ENCODE results near the gene WNK1. TPM values are rescaled to one million over a fixed set of nuclear protein-coding genes. Genes with fewer than 3 reads are reported as not detected.
"Not testable (repeated sequence)": the region's sequence is repeated elsewhere in the genome, so short reads cannot be mapped to it uniquely, and the experiment has no call there.

Gene WNK1
- total and polyA plus RNA-seq, 11 donors, result 59.9 to 373 (median 290) TPM

- H3K36me3 ChIP-seq, result peaks cover 0 to 5% (median 0%) of the 10 kb centered on the region in 9 donors
- H3K27ac ChIP-seq, result peak overlapping the region in 3 of 12 donors; percentile 5 to 52 (median 37)
- TF ChIP-seq CTCF (IDR thresholded peaks at IDR 0.05), result no peak
- 71 to 96% (median 93%) methylated on average over 1 of the region's 1 CpG for WGBS, 4 donors
- DNase-seq, result no peak
- H3K4me3 ChIP-seq, result no peak overlapping the region
- H3K9me3 ChIP-seq, result no peaks in the 10 kb centered on the region
- peaks cover 0 to 82% (median 38%) of the 10 kb centered on the region in 12 donors for H3K4me1 ChIP-seq
- no peak for ATAC-seq
- H3K27me3 ChIP-seq, result no peaks in the 10 kb centered on the region
- intact Hi-C loops (cut with DNase I), result no loop called here
Measured at GRCh38 chr12:768434-768833, 16.1 kb downstream of the WNK1 start.

GRCh38 chr12:770479-770878 lies 18.1 kb downstream of the WNK1 start:
- no peak overlapping the region for H3K27ac ChIP-seq
- H3K4me3 ChIP-seq, result no peak overlapping the region
- TF ChIP-seq POLR2A (IDR thresholded peaks at IDR 0.05) (no peak), CTCF (IDR thresholded peaks at IDR 0.05) (no peak)
- DNase-seq (no peak), ATAC-seq (no peak)
- H3K4me1 ChIP-seq, result peaks cover 2 to 86% (median 46%) of the 10 kb centered on the region in 12 donors
- peaks cover 0 to 5% (median 0%) of the 10 kb centered on the region in 9 donors for H3K36me3 ChIP-seq
- WGBS, 4 donors, result 60 to 68% (median 64%) methylated on average over 2 of the region's 2 CpGs
- no peaks in the 10 kb centered on the region for H3K9me3 ChIP-seq
- intact Hi-C loops (cut with DNase I), result no loop called here
- no peaks in the 10 kb centered on the region for H3K27me3 ChIP-seq

GRCh38 chr12:772056-772697 lies 19.8 kb downstream of the WNK1 start:
- Histone ChIP-seq H3K36me3 (peaks cover 0 to 5% (median 0%) of the 10 kb centered on the region in 9 donors), H3K9me3 (no peaks in the 10 kb centered on the region), H3K4me3 (no peak overlapping the region), H3K27ac (no peak overlapping the region), H3K27me3 (no peaks in the 10 kb centered on the region), H3K4me1 (peaks cover 2 to 95% (median 49%) of the 10 kb centered on the region in 12 donors)
- 78 to 87% (median 79%) methylated on average over 5 of the region's 5 CpGs for WGBS, 4 donors
- intact Hi-C loops (cut with DNase I), result no loop called here
- TF ChIP-seq POLR2A (IDR thresholded peaks at IDR 0.05) (no peak), CTCF (IDR thresholded peaks at IDR 0.05) (no peak)
- DNase-seq (no peak), ATAC-seq (no peak)

- WGBS, 4 donors, result 28 to 39% (median 33%) methylated on average over 3 of the region's 3 CpGs
- no peaks in the 10 kb centered on the region for H3K36me3 ChIP-seq
- DNase-seq (no peak), ATAC-seq (peak in 1 of 4 donors; percentile 27)
- H3K9me3 ChIP-seq, result no peaks in the 10 kb centered on the region
- no peaks in the 10 kb centered on the region for H3K27me3 ChIP-seq
- peaks cover 2 to 96% (median 59%) of the 10 kb centered on the region in 12 donors for H3K4me1 ChIP-seq
- H3K4me3 ChIP-seq, result no peak overlapping the region
- H3K27ac ChIP-seq, result peak overlapping the region in 6 of 12 donors; percentile 8 to 56 (median 40)
- intact Hi-C loops (cut with DNase I), result no loop called here
- TF ChIP-seq CTCF (IDR thresholded peaks at IDR 0.05) (no peak), POLR2A (IDR thresholded peaks at IDR 0.05) (no peak)
Measured at GRCh38 chr12:774051-774614, 21.8 kb downstream of the WNK1 start.

GRCh38 chr12:775973-776771 lies 23.8 kb downstream of the WNK1 start:
- intact Hi-C loops (cut with DNase I); H3K27ac ChIP-seq; H3K4me3 ChIP-seq; H3K9me3 ChIP-seq; H3K27me3 ChIP-seq; H3K36me3 ChIP-seq; DNase-seq; ATAC-seq: not testable (repeated sequence)
- 82 to 94% (median 87%) methylated on average over 15 of the region's 15 CpGs for WGBS, 4 donors
- peaks cover 11 to 96% (median 70%) of the 10 kb centered on the region in 12 donors for H3K4me1 ChIP-seq

GRCh38 chr12:776772-777373 lies 24.5 kb downstream of the WNK1 start:
- WGBS, 4 donors, result 92 to 98% (median 97%) methylated on average over 5 of the region's 5 CpGs

More at GRCh38 chr12:776772-777373, 24.5 kb downstream of the WNK1 start:
- intact Hi-C loops (cut with DNase I); H3K27ac ChIP-seq; ATAC-seq; H3K27me3 ChIP-seq; H3K9me3 ChIP-seq; H3K4me3 ChIP-seq; DNase-seq; H3K36me3 ChIP-seq: not testable (repeated sequence)
- H3K4me1 ChIP-seq, result peaks cover 11 to 96% (median 76%) of the 10 kb centered on the region in 12 donors

Measured in heart left ventricle (tissue), 16 donors.